Urothelium cell line (cell line): ENCODE results near the gene ACADS.

ENCODE experiments used
- DNase-seq: peaks from one replicate; pipeline ENCODE4 v3.0.0; 2011; ENCODE audit warnings: low spot score, mixed read lengths
- FAIRE-seq: peaks from 2 replicates; lab custom pipeline; 2011; peaks lifted over from hg19 to GRCh38; lab: Jason Lieb, UNC

Gene ACADS

GRCh38 chr12:120787889-120788288 lies 62.3 kb downstream of the ACADS start:
- no peak for DNase-seq
- FAIRE-seq, result no peak
